Measurements from ENCODE around the gene SEC61G.

DNA sequence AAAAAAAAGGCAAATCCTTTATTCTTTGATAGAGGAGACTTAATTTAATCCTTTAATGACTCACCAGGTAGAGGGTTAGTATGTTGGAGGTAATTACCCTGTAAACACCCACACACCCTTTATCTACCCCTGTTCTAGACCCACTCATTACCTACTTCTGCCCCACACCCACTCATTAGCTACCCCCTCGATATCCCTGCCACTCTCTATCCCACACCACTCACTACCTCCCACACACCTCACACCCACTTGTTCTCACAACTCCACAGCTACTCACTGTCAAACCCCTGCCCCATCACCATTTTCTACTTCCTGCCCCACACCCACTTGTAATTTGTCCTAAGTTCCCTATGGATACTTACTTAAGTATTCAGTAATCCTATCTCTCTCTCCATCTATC lies 49.7 kb downstream of the SEC61G start:
- TF ChIP-seq, protein P1, sequence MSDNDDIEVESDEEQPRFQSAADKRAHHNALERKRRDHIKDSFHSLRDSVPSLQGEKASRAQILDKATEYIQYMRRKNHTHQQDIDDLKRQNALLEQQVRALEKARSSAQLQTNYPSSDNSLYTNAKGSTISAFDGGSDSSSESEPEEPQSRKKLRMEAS (IDR thresholded peaks at IDR 0.05; ENCODE audit: low read depth), result no peak
- TF ChIP-seq CTCF (IDR thresholded peaks at IDR 0.05), result no peak
- TF ChIP-seq JUND (IDR thresholded peaks at IDR 0.05), result no peak
- no peak for TF ChIP-seq RAD21 (IDR thresholded peaks at IDR 0.05; ENCODE audit: low read length)
- TF ChIP-seq NRF1 (IDR thresholded peaks at IDR 0.05; ENCODE audit: low read depth, low read length), result no peak
- TF ChIP-seq TAF1 (IDR thresholded peaks at IDR 0.05; ENCODE audit: borderline replicate concordance, low read depth, low read length), result no peak
